T-helper 22 cell (primary cell): Measurements from ENCODE around the gene C1QTNF5.

ENCODE experiments used
- DNase-seq: peaks from one replicate; pipeline ENCODE4 v3.0.0-alpha.2; 2020; ENCODE audit warnings: low read depth

Gene C1QTNF5

DNA sequence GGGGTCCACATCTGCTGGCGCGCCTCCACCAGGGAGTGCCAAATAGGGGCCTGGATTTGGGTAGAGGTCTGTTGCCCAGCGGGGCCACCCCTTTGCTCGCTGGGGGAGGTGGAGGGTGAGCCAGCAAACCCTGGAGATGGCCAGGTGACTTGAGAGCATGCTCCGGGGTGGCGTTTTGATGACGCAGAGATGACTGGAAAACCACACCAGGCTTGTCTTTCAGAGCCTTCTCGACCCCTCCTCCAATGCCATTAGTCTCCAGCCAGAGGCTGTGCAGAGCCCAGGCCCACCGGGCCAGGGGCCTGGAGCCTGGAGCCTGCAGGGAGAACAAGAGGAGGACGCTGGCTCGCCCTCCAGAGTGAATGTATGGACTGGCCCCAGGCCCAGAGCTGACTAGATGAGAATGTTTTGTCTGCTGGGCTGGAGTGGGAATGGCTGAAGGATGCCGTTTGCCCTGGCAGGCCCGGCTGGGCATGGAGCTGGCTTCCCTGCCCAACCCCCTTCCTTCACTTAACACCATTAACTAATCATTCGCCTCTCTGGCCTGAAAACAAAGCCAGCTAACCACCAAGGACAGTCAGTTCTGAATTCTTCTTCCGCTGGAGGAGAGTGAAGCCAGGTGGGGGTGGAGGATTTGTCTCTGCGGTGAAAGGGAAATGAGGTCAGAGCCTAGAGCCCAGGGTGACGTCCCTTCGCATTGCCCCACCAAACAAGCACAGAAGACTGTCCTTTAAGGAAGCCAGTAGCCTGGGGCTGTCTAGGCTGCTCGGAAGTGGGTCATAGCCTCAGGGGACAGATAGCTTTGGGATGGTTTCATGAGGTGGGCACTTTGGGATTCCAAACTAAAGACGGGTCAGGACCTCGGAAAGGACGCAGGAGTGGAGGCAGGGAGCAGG lies 22.2 kb downstream of the C1QTNF5 start:
- peak; percentile 40 for DNase-seq

DNA sequence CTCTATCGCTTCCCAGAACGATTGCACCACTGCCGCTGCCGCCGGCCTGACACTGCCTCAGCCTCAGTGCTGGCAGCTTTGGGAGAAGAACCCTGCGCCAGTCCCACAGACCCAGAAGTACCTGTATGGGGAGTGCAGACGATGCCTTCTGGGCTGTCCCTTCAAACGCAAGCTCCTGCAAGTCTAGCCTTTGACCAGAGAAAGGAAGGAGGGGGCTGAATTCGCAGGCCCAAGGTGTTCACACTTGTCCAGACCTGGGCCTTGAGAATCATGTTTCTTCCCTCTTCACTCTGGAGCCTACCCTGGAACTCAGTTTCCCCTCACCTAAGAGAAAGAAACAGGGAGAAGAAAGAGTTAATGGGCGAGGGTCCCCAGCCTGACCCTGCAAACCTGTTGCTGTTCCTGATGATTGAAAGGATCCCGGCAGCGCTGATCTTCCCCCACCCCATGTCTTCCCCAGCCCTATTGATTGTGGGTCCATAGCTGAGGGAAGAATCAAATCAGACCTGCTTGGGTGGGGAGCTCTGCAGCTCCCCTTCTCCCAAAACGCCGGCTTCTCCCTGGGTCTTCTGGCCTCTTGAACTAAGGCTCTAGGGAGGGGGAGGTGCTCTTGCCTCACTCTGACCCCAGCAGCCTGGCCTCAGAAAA lies 23.0 kb downstream of the C1QTNF5 start:
- no peak for DNase-seq

- DNase-seq: peak; percentile 25
These were observed 23.7 kb downstream of the C1QTNF5 start, which contains the start of gene MCAM for GRCh38 chr11:119316729-119317591. Gene MCAM, minus strand, starts transcription at chr11:119317130. Its CDS starts 29 bp downstream, at chr11:119317101.

DNA sequence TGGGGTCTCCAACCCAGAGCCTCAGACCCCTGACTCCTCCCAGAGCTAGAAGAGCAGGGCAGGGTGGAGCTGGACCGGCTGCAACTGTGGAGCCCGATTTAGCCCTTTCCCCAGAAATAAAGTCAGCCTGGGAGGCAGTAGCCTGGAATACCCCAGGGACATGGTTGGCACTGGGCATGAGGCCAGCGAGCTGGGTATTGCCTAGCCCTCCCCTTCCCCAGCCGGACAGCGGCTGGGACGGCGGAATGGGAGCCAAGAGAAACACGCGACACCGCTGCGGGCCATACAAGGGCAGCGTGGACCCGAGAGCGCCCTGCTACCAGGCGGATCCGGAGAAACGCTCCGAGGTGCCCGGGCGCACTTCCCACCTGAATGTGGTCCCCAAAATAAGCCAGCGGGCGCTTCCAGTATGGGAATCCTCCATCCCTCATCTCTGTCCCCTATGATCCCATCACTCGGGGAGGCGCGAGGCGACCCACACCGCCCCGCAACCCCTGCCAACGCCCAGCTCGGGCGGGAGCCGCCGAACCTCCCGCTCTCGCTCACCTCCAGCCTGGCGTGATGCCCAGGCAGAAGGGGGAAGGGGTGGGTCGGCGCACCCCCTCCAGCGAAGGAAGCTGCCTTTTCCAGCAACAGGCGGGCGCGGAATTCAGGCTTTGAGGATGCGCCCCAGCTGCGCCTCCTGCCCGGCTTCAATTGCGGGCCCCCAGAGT lies 24.5 kb downstream of the C1QTNF5 start:
- no peak for DNase-seq

GRCh38 chr11:119315131-119316015 lies 25.3 kb downstream of the C1QTNF5 start:
- no peak for DNase-seq

GRCh38 chr11:119314726-119315125 lies 26.0 kb downstream of the C1QTNF5 start:
- no peak for DNase-seq

- no peak for DNase-seq
These were observed 30.0 kb downstream of the C1QTNF5 start for GRCh38 chr11:119310682-119311052.

DNA sequence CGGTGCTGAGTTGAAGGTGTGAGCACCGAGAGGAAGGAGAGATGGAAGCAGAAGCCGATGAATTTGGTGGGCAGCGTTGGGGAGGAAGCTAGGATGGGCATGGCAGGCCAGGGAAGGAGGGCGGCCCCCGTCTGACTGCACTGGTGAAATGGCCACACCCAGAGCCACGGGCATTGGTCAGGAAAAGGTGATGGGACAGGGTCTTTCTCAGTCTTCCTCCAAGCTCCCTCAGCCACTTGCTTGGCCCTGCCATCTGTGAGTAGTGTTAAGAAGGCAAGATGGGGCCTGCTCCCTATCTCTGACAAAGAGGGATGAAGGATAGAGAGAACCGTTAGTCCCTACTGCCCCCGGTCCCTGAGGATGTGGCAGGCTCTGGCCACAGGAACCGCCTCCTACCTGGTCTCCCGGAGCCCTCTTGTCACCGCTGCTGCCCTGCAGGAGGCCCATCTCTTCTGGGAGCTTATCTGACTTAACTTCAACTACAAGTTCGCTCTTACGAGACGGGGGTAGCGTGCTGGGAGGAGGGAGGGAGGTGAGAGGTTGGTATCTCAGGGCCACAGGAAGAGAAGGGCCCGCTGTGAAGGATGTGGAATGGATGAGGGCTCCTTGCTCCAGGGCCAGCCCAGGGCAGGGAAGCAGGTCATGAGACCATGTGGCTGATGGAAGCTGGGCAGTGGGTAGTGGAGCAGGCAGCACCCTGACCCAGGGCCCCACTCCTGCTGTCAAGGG lies 30.6 kb downstream of the C1QTNF5 start:
- no peak for DNase-seq

DNA sequence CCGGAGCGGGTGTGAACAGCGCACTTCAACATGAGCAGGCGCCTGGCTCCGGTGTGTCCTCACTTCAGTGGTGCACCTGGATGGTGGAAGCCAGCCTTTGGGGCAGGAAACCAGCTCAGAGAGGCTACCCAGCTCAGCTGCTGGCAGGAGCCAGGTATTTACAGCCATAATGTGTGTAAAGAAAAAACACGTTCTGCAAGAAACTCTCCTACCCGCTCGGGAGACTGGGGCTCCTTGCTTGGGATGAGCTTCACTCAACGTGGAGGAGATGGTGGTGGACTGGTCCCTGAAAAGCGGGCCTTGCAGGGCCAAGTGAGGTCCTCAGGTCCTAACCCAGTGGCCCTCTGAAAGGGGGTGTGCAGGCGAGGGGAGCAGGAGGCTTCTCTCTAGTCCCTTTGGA lies 31.3 kb downstream of the C1QTNF5 start:
- no peak for DNase-seq

DNA sequence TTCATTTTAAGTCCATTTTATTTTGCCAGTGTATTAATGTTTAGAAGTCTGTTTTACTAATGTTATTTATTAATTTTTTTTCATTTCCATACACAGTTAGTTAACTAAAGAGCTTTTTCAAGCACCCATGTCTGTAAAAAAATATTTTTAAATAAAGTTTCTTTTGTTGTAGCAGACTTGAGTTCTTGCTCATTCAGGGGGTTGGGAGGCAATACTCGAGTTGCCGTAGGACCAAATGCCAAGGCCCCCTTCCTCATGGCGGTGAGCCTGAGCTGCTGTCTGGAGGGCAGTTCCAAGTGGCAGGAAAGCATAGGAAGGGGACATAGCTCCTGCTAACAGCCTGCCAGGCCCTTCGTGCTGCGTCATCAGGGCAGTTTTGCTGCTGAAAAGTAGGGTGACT lies 32.7 kb downstream of the C1QTNF5 start:
- DNase-seq: no peak

DNA sequence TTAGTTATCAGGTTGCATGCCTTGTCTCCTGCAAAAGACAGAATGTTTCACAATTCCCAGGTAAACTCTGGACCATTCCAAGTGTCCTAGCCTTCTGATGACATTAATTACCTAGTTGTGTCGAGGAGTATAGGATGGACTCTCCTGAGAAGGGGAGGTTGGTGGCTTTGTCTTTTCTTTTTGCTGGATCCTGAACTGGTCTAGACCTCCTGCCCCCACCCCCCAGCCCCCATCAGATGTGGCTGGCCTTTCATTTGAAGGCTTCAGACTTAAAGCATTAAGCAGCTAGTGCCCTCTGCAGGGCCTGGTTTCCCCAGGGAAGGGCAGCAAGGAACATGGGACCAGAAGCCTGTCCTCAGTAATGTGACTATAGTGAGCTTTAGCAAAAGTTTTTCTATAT lies 33.5 kb downstream of the C1QTNF5 start:
- no peak for DNase-seq

- DNase-seq: no peak
These were observed 34.3 kb downstream of the C1QTNF5 start for GRCh38 chr11:119306373-119306890.

- DNase-seq: no peak
These were observed 34.9 kb downstream of the C1QTNF5 start for GRCh38 chr11:119305556-119306372.

- DNase-seq: no peak
These were observed 37.4 kb downstream of the C1QTNF5 start for GRCh38 chr11:119303227-119303718.

DNA sequence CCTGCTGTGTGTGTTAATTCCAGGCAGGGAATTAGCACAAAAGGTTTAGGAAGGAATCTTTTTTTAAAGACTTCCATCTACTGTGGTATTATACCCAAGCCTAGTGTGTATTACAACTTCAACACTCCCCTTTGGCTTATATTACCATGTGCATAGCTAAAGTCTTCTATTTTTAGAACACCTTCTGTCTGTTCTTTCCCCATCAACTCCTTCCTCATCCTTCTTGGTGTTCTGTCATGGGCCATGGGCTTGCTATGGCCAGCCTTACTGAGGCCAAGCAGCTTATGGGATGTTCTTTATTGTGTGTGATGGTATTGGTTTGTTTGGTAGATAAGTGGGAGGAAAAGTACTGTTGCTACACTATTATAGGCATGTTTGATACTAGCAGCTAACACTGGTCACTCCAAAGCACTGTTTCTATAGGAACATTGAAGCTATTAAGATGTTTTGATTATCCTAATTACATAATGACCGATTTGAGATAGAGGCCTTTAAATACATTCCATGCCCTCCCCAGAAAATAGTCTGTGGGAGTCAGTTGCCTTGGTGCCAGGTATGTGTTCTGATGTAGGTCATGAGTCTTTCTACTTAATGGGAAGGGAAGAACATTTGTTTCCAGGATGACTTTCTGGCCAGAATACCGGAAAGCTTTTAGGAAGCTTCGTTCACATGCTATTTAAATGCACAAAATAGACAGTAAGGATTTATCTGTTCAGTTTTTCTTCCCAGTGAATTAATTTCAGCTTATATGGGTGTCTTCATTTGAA lies 40.3 kb downstream of the C1QTNF5 start:
- no peak for DNase-seq

DNA sequence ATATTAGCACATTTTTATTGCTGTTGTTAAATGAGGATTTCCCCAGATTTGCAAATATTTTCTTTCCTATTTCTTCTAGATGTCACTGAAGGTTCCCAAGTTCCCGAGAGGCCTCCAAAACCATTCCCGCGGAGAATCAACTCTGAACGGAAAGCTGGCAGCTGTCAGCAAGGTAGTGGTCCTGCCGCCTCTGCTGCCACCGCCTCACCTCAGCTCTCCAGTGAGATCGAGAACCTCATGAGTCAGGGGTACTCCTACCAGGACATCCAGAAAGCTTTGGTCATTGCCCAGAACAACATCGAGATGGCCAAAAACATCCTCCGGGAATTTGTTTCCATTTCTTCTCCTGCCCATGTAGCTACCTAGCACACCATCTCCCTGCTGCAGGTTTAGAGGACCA lies 41.3 kb downstream of the C1QTNF5 start:
- no peak for DNase-seq

GRCh38 chr11:119298726-119299125 lies 42.0 kb downstream of the C1QTNF5 start:
- DNase-seq: no peak

- DNase-seq: no peak
These were observed 42.7 kb downstream of the C1QTNF5 start for GRCh38 chr11:119297938-119298337.
